HG03571 (cell line): ENCODE data around the gene GABBR2.
"Not testable (repeated sequence)": the region's sequence is repeated elsewhere in the genome, so short reads cannot be mapped to it uniquely, and the experiment has no call there.

Experiments
- ATAC-seq: cut with Tn5 transposase; IDR thresholded peaks from one replicate; pipeline ENCODE4 v1.9.1; 2021; ENCODE audit not compliant: unreplicated experiment

GABBR2 gene

GRCh38 chr9:98488571-98489312, 220.0 kb downstream of the GABBR2 start:
- no peak for ATAC-seq

- no peak for ATAC-seq
These were observed 223.0 kb downstream of the GABBR2 start for GRCh38 chr9:98485706-98486105.

- ATAC-seq = no peak
These were observed 224.6 kb downstream of the GABBR2 start for GRCh38 chr9:98484162-98484561.

GRCh38 chr9:98482226-98482625, 226.5 kb downstream of the GABBR2 start:
- no peak for ATAC-seq

- ATAC-seq = no peak
These were observed 227.1 kb downstream of the GABBR2 start for GRCh38 chr9:98481676-98482075.

GRCh38 chr9:98479967-98480847, 228.5 kb downstream of the GABBR2 start:
- no peak for ATAC-seq

- ATAC-seq = no peak
These were observed 229.3 kb downstream of the GABBR2 start for GRCh38 chr9:98479449-98479848.

- no peak for ATAC-seq
These were observed 230.9 kb downstream of the GABBR2 start for GRCh38 chr9:98477884-98478283.

GRCh38 chr9:98472216-98472615, 236.5 kb downstream of the GABBR2 start:
- no peak for ATAC-seq

GRCh38 chr9:98471185-98471584, 237.6 kb downstream of the GABBR2 start:
- ATAC-seq = no peak

- no peak for ATAC-seq
These were observed 240.0 kb downstream of the GABBR2 start for GRCh38 chr9:98468567-98469239.

GRCh38 chr9:98465799-98466198, 242.9 kb downstream of the GABBR2 start:
- no peak for ATAC-seq

- not testable (repeated sequence) for ATAC-seq
These were observed 244.5 kb downstream of the GABBR2 start for GRCh38 chr9:98464156-98464690.

GRCh38 chr9:98462310-98462709, 246.4 kb downstream of the GABBR2 start:
- ATAC-seq = no peak

- no peak for ATAC-seq
These were observed 248.0 kb downstream of the GABBR2 start for GRCh38 chr9:98460704-98461103.

- no peak for ATAC-seq
These were observed 250.9 kb downstream of the GABBR2 start for GRCh38 chr9:98457726-98458370.

GRCh38 chr9:98456156-98456613, 252.6 kb downstream of the GABBR2 start:
- no peak for ATAC-seq

- ATAC-seq = no peak
These were observed 253.2 kb downstream of the GABBR2 start for GRCh38 chr9:98455256-98456155.

GRCh38 chr9:98453589-98454311, 255.0 kb downstream of the GABBR2 start:
- no peak for ATAC-seq
